ENCODE data around the gene ANO10. TPM values are rescaled to one million over a fixed set of nuclear protein-coding genes. Genes with fewer than 3 reads are reported as not detected.
"Not testable (repeated sequence)": the region's sequence is repeated elsewhere in the genome, so short reads cannot be mapped to it uniquely, and the experiment has no call there.

The ANO10 gene
- total and polyA plus RNA-seq, 4 donors, result 33.7 to 44.2 (median 38.3) TPM

DNA sequence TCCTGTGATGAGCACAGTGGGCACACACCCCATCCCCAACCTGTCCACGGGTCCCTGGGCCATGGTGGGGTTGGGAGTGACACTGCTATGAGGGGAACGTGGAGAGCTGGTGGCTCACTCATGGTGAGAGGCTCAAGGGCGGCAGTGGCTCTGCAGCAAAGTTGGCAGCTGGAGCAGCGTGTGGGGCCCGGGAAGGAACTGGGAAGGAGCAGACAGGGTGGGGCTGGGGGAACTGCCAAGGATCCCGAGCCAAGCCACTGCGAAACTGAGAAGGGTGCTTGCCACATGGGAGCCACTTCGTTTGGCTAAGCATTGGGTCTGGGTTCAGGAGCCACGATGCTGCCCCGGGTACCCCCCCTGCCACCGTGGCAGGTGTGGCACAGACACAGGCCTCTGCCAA lies 255.3 kb downstream of the ANO10 start:
- H3K27me3 ChIP-seq (ENCODE audit: control insufficient read depth, insufficient read depth, low read length), result no peaks in the 10 kb centered on the region
- DNase-seq (ENCODE audit: low read depth in 4 of 6, low spot score in 6 of 6), result no peak
- H3K4me1 ChIP-seq (ENCODE audit: control insufficient read depth, insufficient read depth, low read length), result peaks cover 5% of the 10 kb centered on the region
- no peak overlapping the region for H3K4me3 ChIP-seq (ENCODE audit: low read depth, low read length)
- peaks cover 39% of the 10 kb centered on the region for H3K36me3 ChIP-seq (ENCODE audit: control insufficient read depth, insufficient read depth, low read length)
- no peak overlapping the region for H3K27ac ChIP-seq (ENCODE audit: low read depth, low read length)
- no peaks in the 10 kb centered on the region for H3K9me3 ChIP-seq (ENCODE audit: control insufficient read depth, insufficient read depth, low read length)
- WGBS (ENCODE audit: insufficient coverage), result 88% methylated on average over 11 of the region's 11 CpGs

DNA sequence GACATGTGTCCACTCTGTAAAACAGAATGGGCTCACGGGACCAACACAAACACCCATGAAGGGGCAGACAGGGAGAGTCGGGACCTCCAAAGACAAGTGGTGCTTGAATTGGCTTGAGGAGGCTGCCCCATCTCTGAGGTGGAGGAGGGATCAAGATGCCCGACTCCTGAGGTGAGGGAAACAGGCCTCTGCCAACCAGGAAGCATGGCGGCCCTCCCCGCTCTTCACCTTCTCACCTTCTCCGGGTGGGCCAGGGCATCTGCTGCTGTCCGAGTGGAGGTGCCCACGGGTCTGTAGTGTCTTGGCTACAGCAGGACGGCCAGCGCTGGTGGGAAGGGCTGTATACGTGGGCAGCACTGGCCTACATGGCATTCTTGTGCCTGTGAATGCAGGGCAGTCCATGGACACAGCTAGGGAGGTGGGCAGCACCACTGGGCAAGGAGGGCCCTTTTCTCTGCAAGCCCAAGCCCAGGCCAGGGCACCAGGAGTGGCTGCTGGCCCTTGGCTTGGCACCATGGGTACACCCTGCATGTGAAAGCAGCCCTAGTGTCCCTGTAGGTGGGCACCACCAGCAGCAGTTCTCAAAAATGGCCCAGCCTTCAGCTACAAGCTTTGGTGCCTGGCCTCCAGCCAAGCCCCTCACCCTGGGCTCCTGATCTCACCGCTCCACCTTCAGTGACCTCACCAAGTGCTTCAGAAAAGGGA lies 256.1 kb downstream of the ANO10 start:
- WGBS (ENCODE audit: insufficient coverage), result over 99% methylated on average over 9 of the region's 12 CpGs
- no peak for DNase-seq (ENCODE audit: low read depth in 4 of 6, low spot score in 6 of 6)
- Histone ChIP-seq H3K36me3 (ENCODE audit: control insufficient read depth, insufficient read depth, low read length) (peaks cover 39% of the 10 kb centered on the region), H3K4me1 (ENCODE audit: control insufficient read depth, insufficient read depth, low read length) (peaks cover 5% of the 10 kb centered on the region), H3K27me3 (ENCODE audit: control insufficient read depth, insufficient read depth, low read length) (no peaks in the 10 kb centered on the region), H3K9me3 (ENCODE audit: control insufficient read depth, insufficient read depth, low read length) (no peaks in the 10 kb centered on the region), H3K27ac (ENCODE audit: low read depth, low read length) (no peak overlapping the region), H3K4me3 (ENCODE audit: low read depth, low read length) (no peak overlapping the region)

DNA sequence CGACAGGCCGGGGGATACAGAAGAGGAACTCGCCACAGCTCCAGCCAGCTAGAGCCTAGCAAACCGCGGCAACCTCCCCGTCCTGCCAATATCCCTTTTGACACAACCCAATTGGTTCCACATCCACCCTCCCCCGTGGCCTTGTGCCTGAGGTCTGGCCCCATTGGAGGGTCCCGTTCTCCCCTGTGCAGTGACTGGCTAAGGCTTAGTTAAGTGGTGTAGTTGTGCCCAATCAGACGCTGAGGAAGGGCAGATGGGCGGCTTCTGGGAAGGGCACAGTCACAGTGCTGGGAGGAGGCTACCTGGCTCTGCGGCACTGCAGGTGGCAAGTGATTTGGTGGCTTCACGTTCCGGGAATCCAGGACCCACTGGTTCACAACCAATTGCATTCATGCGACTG lies 256.9 kb downstream of the ANO10 start:
- Histone ChIP-seq H3K9me3 (ENCODE audit: control insufficient read depth, insufficient read depth, low read length) (no peaks in the 10 kb centered on the region), H3K27ac (ENCODE audit: low read depth, low read length) (no peak overlapping the region), H3K27me3 (ENCODE audit: control insufficient read depth, insufficient read depth, low read length) (no peaks in the 10 kb centered on the region), H3K4me3 (ENCODE audit: low read depth, low read length) (no peak overlapping the region), H3K4me1 (ENCODE audit: control insufficient read depth, insufficient read depth, low read length) (peaks cover 5% of the 10 kb centered on the region), H3K36me3 (ENCODE audit: control insufficient read depth, insufficient read depth, low read length) (peaks cover 39% of the 10 kb centered on the region)
- WGBS (ENCODE audit: insufficient coverage), result 98% methylated on average over 9 of the region's 14 CpGs
- DNase-seq (ENCODE audit: low read depth in 4 of 6, low spot score in 6 of 6), result no peak

DNA sequence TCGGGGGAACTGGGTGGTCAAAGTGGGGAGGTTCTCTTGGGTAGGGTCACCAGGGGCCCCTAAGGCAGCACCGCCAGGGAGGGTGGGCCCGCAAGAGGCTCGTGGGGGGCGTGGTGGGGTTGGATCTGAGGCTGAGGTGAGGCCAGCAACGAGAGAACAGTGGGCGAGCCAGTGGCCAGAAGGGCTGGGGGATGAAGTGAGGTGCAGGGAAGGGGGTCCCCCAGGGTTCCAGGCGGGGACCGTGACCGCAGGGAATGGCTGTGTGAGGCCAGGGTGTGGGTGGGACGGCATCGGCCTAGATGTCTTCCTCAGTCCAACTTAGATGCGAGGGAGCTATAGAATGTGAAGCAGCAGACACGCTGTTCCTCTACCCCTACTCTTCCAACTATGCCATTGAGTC lies 257.3 kb downstream of the ANO10 start:
- no peak overlapping the region for H3K27ac ChIP-seq (ENCODE audit: low read depth, low read length)
- WGBS (ENCODE audit: insufficient coverage), result 98% methylated on average over 10 of the region's 14 CpGs
- no peak for DNase-seq (ENCODE audit: low read depth in 4 of 6, low spot score in 6 of 6)
- H3K36me3 ChIP-seq (ENCODE audit: control insufficient read depth, insufficient read depth, low read length), result peaks cover 39% of the 10 kb centered on the region
- H3K27me3 ChIP-seq (ENCODE audit: control insufficient read depth, insufficient read depth, low read length), result no peaks in the 10 kb centered on the region
- peaks cover 5% of the 10 kb centered on the region for H3K4me1 ChIP-seq (ENCODE audit: control insufficient read depth, insufficient read depth, low read length)
- no peak overlapping the region for H3K4me3 ChIP-seq (ENCODE audit: low read depth, low read length)
- no peaks in the 10 kb centered on the region for H3K9me3 ChIP-seq (ENCODE audit: control insufficient read depth, insufficient read depth, low read length)

DNA sequence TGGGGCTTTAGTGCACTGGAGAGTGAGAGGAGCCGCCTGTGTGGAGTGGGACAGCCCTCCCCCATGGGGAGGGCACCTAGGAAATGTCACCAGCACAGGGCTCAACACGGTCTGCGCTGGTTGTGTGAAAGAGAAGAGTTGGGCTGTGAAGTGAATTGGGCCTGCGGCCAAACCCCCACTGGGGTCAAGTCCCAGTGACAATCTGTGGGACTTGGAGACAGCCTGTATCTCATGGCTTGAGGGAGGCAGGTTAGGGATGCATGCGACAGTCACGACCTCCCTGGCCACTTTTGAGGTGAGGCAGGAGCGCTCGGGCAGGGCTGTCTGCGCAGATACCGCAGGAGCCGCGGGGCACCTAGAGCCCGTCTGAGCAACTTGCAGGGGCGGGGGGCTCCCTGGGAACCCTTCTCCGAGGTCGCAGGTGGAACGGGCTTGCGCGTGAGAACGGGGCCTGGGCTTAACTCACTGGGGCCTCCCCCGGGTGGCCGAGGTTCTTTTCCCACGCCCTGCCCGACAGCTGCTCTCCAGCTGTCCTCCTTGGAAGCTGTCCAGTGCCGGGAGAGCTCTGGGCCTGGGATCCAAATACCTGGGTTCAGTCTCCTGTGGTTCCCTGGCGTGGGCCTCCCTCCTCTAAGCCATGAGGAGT lies 258.1 kb downstream of the ANO10 start:
- Histone ChIP-seq H3K9me3 (ENCODE audit: control insufficient read depth, insufficient read depth, low read length) (no peaks in the 10 kb centered on the region), H3K27ac (ENCODE audit: low read depth, low read length) (no peak overlapping the region), H3K36me3 (ENCODE audit: control insufficient read depth, insufficient read depth, low read length) (peaks cover 36% of the 10 kb centered on the region), H3K4me3 (ENCODE audit: low read depth, low read length) (no peak overlapping the region), H3K27me3 (ENCODE audit: control insufficient read depth, insufficient read depth, low read length) (no peaks in the 10 kb centered on the region), H3K4me1 (ENCODE audit: control insufficient read depth, insufficient read depth, low read length) (peaks cover 5% of the 10 kb centered on the region)
- WGBS (ENCODE audit: insufficient coverage), result 85% methylated on average over 26 of the region's 26 CpGs
- no peak for DNase-seq (ENCODE audit: low read depth in 4 of 6, low spot score in 6 of 6)

DNA sequence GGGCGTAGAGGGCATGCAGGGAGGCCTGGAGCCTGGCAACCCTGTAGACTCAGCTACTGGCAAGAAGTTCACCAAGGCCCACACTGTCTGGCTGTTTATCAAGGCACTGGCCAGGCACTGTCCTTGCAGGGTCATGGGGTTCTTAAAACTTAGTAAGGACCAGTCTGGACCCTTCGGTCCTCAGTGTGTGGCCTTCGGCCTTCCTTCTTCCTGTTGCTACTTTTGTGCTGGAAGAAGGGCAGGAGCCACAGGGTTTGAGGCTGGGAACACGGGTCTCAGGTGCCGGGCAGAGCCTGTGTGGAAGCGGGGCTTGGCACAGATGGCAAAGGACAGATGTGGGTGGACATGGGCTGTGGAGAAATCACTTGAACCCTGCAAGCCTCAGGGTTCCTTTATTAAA lies 258.9 kb downstream of the ANO10 start:
- Histone ChIP-seq H3K27me3 (ENCODE audit: control insufficient read depth, insufficient read depth, low read length) (no peaks in the 10 kb centered on the region), H3K4me3 (ENCODE audit: low read depth, low read length) (no peak overlapping the region), H3K36me3 (ENCODE audit: control insufficient read depth, insufficient read depth, low read length) (peaks cover 36% of the 10 kb centered on the region), H3K4me1 (ENCODE audit: control insufficient read depth, insufficient read depth, low read length) (peaks cover 5% of the 10 kb centered on the region), H3K9me3 (ENCODE audit: control insufficient read depth, insufficient read depth, low read length) (no peaks in the 10 kb centered on the region), H3K27ac (ENCODE audit: low read depth, low read length) (no peak overlapping the region)
- DNase-seq (ENCODE audit: low read depth in 4 of 6, low spot score in 6 of 6), result no peak
- WGBS (ENCODE audit: insufficient coverage), result 97% methylated on average over 6 of the region's 6 CpGs

DNA sequence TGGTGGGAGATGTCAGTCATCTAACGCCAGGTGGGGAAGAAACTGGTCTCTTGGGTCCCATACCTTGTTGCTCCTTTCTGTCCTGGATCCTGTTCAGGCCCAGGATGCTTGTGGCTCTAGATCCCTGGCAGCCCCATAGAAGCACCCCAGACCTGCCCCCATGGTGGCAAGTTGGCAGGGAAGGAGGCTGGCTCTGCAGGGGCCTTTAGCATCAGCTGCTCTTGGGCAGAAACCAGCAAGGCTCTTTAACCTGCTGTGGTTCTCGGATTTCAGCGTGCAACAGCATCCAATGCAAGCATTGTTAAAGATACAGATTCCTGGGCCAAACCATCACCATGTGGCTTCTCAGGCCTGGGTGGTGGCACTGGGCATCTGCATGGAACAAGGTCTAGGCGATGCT lies 259.6 kb downstream of the ANO10 start:
- Histone ChIP-seq H3K36me3 (ENCODE audit: control insufficient read depth, insufficient read depth, low read length) (peaks cover 36% of the 10 kb centered on the region), H3K27me3 (ENCODE audit: control insufficient read depth, insufficient read depth, low read length) (no peaks in the 10 kb centered on the region), H3K9me3 (ENCODE audit: control insufficient read depth, insufficient read depth, low read length) (no peaks in the 10 kb centered on the region), H3K4me1 (ENCODE audit: control insufficient read depth, insufficient read depth, low read length) (peaks cover 5% of the 10 kb centered on the region), H3K4me3 (ENCODE audit: low read depth, low read length) (no peak overlapping the region), H3K27ac (ENCODE audit: low read depth, low read length) (no peak overlapping the region)
- WGBS (ENCODE audit: insufficient coverage), result 89% methylated on average over 4 of the region's 4 CpGs
- no peak for DNase-seq (ENCODE audit: low read depth in 4 of 6, low spot score in 6 of 6)

DNA sequence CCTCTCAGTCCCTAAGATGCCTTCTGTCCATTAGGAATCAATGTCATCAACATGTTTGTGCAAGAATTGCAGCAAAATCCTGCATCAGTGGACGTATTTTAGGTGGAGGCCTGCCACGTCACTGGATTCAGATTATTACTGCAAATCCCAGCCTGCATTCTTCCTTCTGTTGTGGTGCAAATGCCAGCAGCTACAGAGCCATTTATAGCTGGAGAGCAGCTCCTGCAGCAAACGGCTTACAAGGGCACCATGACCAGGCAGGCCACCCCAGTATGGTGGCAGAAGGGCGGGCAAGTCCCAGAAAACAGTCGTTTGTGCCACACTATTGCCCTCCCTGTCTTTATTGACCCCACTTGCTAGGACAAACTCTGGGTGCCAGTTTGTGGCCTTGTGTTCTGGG lies 260.7 kb downstream of the ANO10 start:
- Histone ChIP-seq H3K36me3 (ENCODE audit: control insufficient read depth, insufficient read depth, low read length) (peaks cover 27% of the 10 kb centered on the region), H3K4me3 (ENCODE audit: low read depth, low read length) (no peak overlapping the region), H3K27ac (ENCODE audit: low read depth, low read length) (no peak overlapping the region), H3K9me3 (ENCODE audit: control insufficient read depth, insufficient read depth, low read length) (no peaks in the 10 kb centered on the region), H3K27me3 (ENCODE audit: control insufficient read depth, insufficient read depth, low read length) (no peaks in the 10 kb centered on the region), H3K4me1 (ENCODE audit: control insufficient read depth, insufficient read depth, low read length) (peaks cover 5% of the 10 kb centered on the region)
- WGBS (ENCODE audit: insufficient coverage), result 92% methylated on average over 3 of the region's 5 CpGs
- no peak for DNase-seq (ENCODE audit: low read depth in 4 of 6, low spot score in 6 of 6)

DNA sequence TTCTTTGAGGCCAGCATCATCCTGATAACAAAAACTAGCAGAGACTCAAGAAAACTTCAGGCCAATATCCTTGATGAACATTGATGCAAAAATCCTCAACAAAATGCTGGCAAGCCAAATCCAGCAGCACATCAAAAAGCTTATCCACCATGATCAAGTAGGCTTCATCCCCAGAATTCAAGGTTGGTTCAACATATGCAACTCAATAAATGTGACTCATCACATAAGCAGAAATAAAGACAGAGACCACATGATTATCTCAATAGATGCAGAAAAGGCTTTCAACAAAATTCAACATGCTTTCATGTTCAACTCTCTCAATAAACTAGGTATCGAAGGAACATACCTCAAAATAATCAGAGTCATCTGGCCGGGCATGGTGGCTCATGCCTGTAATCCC lies 265.8 kb downstream of the ANO10 start:
- not testable (repeated sequence) for H3K4me3 ChIP-seq (ENCODE audit: low read depth, low read length); H3K36me3 ChIP-seq (ENCODE audit: control insufficient read depth, insufficient read depth, low read length); H3K9me3 ChIP-seq (ENCODE audit: control insufficient read depth, insufficient read depth, low read length); H3K27ac ChIP-seq (ENCODE audit: low read depth, low read length); H3K4me1 ChIP-seq (ENCODE audit: control insufficient read depth, insufficient read depth, low read length); H3K27me3 ChIP-seq (ENCODE audit: control insufficient read depth, insufficient read depth, low read length); DNase-seq (ENCODE audit: low read depth in 4 of 6, low spot score in 6 of 6)
- WGBS (ENCODE audit: insufficient coverage), result 90% methylated on average over 2 of the region's 2 CpGs

All from spinal cord (tissue), 10 donors.